SK-N-MC (cell line): ENCODE data around the gene RPL18A.

ENCODE experiments used
- EZH2 ChIP-seq: fragments of 200-600 bp; sonication (generic); IDR thresholded peaks from one replicate; pipeline ENCODE4 v1.6.1; 2017; ENCODE audit warnings: antibody characterized with exemption
- FOXP2 ChIP-seq: optimal IDR thresholded peaks from 2 replicates; pipeline ENCODE3; 2011; ENCODE audit warnings: mild to moderate bottlenecking, moderate library complexity; ENCODE audit not compliant: insufficient read depth; ENCODE audit errors: extremely low read length, control extremely low read depth
- POLR2AphosphoS5 ChIP-seq: IDR thresholded peaks from 2 replicates; pipeline ENCODE4 v1.6.1; 2012; ENCODE audit warnings: mild to moderate bottlenecking, low read depth, low read length, borderline replicate concordance

DNA sequence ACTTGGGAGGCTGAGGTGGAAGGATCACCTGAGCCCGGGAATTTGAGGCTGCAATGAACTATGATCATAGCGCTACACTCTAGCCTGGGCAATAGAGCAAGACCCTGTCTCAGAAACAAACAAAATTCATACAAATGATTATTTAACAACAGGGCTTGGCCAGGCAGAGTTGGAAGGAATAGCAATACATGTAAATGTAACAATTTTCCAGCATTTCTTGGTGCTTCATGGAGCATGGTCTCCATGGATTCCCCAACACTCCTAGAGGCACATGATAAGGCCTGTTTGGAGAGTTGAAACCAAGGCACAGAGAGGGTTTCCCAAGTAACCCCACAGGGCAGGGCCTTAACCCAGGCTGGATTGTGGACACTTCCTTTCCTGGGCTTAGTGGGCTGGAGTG lies 48.6 kb upstream of the RPL18A start:
- TF ChIP-seq EZH2 (no peak), POLR2AphosphoS5 (no peak), FOXP2 (no peak)
